Spleen (tissue), 7 donors: ENCODE data around the gene AK2.

Experiments
- CTCF ChIP-seq, 11 experiments: fragments of 200-600 bp in 7 of 11; fragments of 450-650 bp in 4 of 11; sonication (generic) in 4 of 11; IDR thresholded peaks in 8 of 11; conservative IDR thresholded peaks in 3 of 11; 1 replicate in 7 of 11; 2 replicates in 4 of 11; pipeline versions ENCODE4 v1.4.0 to v1.8.0; 2016 to 2021; ENCODE audit warnings: antibody characterized with exemption in 11 of 11, inconsistent platforms in 4 of 11, mild to moderate bottlenecking in 1 of 11
- POLR2AphosphoS5 ChIP-seq, 3 donors: sonication (generic); formaldehyde crosslinking; IDR thresholded peaks; one replicate each; pipeline ENCODE4 v1.5.1; 2017; ENCODE audit warnings: antibody characterized with exemption in 3 of 3
- donor health status: DM: no; HTN: no; CAD: no; lungs with moderate emphysema.
- donor health status: DM: no; HTN: no; CAD: no.
- donor health status: DM: no; HTN: no; CAD: no.

DNA sequence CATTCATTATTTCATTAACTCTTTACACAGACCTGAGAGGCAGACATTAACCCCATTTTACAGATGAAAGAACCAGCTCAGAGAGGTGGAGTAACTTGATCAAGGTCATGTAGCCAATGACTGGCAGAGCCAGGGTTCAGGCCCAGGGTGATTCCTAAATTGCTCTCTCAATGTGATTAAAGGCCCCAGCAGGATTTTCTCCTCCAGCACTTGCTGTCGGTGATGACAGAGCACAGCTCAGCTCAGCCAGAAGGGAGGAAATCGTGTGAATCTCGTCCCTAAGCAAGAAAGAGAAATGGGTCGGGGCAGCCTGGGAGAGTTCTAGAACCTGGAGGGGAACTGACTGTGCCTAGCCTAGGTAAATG lies 52.6 kb downstream of the AK2 start:
- TF ChIP-seq POLR2AphosphoS5 (IDR thresholded peaks at IDR 0.05) (no peak), CTCF (IDR thresholded peaks at IDR 0.05 in 8 of 11, conservative IDR thresholded peaks at IDR 0.05 in 3 of 11) (no peak)
